HG02943 (cell line): ENCODE measurements around the gene PARP4.
"Not testable (repeated sequence)": the region's sequence is repeated elsewhere in the genome, so short reads cannot be mapped to it uniquely, and the experiment has no call there.

Experiments
- ATAC-seq: cut with Tn5 transposase; IDR thresholded peaks from one replicate; pipeline ENCODE4 v1.9.1; 2021; ENCODE audit warnings: mild to moderate bottlenecking, low read depth, moderate library complexity; ENCODE audit not compliant: unreplicated experiment

The PARP4 gene

GRCh38 chr13:24506698-24507335 lies 5.8 kb downstream of the PARP4 start:
- no peak for ATAC-seq

- not testable (repeated sequence) for ATAC-seq
Observed at GRCh38 chr13:24506283-24506682, 6.3 kb downstream of the PARP4 start.

GRCh38 chr13:24505756-24506155 lies 6.8 kb downstream of the PARP4 start:
- ATAC-seq: no peak

- no peak for ATAC-seq
Observed at GRCh38 chr13:24505256-24505655, 7.3 kb downstream of the PARP4 start.

GRCh38 chr13:24503379-24503696 lies 9.2 kb downstream of the PARP4 start:
- ATAC-seq: no peak

GRCh38 chr13:24502533-24503378 lies 9.8 kb downstream of the PARP4 start:
- no peak for ATAC-seq

- no peak for ATAC-seq
Observed at GRCh38 chr13:24500977-24501376, 11.6 kb downstream of the PARP4 start.

GRCh38 chr13:24497742-24498141 lies 14.8 kb downstream of the PARP4 start:
- ATAC-seq: no peak

GRCh38 chr13:24496295-24496694 lies 16.3 kb downstream of the PARP4 start:
- ATAC-seq: not testable (repeated sequence)

GRCh38 chr13:24495151-24495729 lies 17.3 kb downstream of the PARP4 start:
- no peak for ATAC-seq

- ATAC-seq: no peak
Observed at GRCh38 chr13:24493356-24493755, 19.2 kb downstream of the PARP4 start.

GRCh38 chr13:24491845-24492244 lies 20.7 kb downstream of the PARP4 start:
- ATAC-seq: no peak

- ATAC-seq: no peak
Observed at GRCh38 chr13:24489721-24490120, 22.9 kb downstream of the PARP4 start.

- not testable (repeated sequence) for ATAC-seq
Observed at GRCh38 chr13:24488092-24488491, 24.5 kb downstream of the PARP4 start.

GRCh38 chr13:24486017-24486657 lies 26.4 kb downstream of the PARP4 start:
- not testable (repeated sequence) for ATAC-seq

- no peak for ATAC-seq
Observed at GRCh38 chr13:24473686-24474085, 38.9 kb downstream of the PARP4 start.

GRCh38 chr13:24472129-24472528 lies 40.4 kb downstream of the PARP4 start:
- not testable (repeated sequence) for ATAC-seq

- no peak for ATAC-seq
Observed at GRCh38 chr13:24463078-24463477, 49.5 kb downstream of the PARP4 start.

- ATAC-seq: no peak
Observed at GRCh38 chr13:24460256-24460655, 52.3 kb downstream of the PARP4 start.

- ATAC-seq: no peak
Observed at GRCh38 chr13:24459726-24460125, 52.9 kb downstream of the PARP4 start.

- no peak for ATAC-seq
Observed at GRCh38 chr13:24459234-24459633, 53.3 kb downstream of the PARP4 start.
